ENCODE measurements around the gene C22orf23.

Gene C22orf23

DNA sequence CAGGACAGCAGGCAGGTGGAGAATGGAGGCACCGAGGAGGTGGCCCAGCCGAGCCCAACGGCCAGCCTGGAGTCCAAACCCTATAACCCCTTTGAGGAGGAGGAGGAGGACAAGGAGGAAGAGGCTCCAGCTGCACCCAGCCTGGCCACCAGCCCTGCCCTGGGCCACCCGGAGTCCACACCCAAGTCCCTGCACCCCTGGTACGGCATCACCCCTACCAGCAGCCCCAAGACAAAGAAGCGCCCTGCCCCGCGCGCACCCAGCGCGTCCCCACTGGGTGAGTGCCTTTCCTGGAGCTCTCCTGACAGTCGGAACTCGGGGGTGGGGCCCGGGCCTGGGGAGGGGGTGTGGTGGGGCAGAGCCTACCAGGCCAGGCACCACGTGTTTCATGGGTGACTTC, 27.6 kb downstream of the C22orf23 start:
- DNase-seq (ENCODE audit: low read depth in 2 of 2): no peak

DNA sequence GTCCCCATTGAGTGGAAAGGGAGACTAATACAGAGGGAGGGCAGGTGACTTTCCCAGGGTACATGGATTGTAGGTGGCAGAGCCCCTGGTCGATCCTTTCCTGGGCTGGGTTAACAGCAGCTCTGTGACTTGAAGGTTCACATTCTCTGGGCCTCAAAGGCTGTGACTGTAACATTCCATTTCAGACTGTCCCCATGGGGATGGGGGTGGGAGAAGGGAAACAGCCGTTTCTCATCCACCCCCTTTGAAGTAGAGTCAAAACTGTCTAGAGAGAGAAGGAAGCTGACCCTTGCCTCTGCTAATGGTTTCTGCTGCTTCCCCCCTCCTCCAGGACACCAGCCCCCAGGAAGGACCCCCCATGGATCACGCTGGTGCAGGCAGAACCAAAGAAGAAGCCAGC, 28.1 kb downstream of the C22orf23 start:
- DNase-seq (ENCODE audit: low read depth in 2 of 2): no peak

DNA sequence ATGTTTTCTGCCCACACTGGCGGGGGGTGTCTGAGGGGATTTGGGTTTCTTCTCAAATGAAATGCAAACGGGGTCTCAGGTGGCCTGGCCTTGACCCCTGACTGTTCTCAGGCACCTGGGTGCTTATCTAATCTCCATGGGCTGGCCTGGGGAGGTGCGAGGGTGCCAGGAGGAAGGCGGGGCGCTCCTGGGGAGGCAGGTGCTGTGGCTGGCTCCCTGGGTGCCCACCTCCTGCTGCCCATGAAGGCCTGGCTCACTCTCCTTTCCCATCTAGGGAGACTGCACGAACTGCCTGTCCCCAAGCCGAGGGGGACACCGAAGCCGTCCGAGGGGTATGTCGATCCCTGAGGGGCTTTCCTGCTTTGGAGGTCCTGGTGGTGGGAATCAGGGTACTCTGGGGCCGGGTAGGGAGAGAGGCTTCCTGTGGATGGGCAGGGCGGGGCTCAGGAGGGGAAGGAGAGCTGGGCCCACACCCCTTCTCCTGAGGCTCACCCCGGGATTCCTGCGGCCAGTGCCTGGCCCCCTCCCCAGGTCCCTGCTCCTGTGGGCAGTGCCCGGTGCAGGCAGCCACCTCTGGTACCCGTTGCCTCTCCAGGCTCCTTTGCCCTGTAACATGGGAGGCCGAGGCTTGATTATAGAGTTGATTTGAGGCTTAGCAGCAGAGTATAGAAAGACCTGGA, 28.9 kb downstream of the C22orf23 start:
- DNase-seq (ENCODE audit: low read depth in 2 of 2): no peak

DNA sequence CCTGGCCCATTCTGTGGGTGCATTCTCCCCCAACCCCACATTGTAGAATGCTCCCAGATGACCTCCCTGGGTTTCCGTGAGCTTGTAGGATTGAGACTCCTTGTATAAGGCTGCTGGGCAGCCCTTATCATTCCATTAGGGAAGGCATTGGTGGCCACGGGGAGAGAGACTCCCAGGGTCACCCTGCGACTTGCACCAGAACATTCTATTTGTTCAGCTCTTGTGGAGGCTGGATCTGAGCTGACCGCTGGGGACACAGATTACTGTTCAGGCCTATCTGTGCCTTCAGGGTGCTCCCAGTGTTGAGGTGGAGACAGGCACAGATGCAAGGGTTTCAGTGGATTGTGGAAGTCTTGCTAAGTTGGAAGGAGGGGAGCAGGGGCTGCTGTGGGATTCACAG, 29.5 kb downstream of the C22orf23 start:
- no peak for DNase-seq (ENCODE audit: low read depth in 2 of 2)

DNA sequence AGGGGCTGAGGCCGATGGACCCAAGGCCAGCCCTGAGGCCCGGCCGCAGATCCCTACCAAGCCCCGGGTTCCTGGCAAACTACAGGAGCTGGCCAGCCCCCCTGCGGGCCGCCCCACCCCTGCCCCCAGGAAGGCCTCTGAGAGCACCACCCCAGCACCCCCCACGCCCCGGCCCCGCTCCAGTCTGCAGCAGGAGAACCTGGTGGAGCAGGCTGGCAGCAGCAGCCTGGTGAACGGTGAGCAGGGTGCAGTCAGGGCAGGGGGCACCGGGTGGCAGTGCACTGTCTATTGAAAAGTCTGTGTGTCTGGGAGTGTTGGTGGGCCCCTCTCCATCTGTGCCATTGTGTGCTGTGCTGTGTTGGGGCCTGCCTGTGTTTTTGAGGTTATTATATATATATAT, 31.2 kb downstream of the C22orf23 start:
- DNase-seq (ENCODE audit: low read depth in 2 of 2): no peak

- no peak for DNase-seq (ENCODE audit: low read depth in 2 of 2)
Observed at GRCh38 chr22:37920126-37920525, 33.3 kb downstream of the C22orf23 start.

DNA sequence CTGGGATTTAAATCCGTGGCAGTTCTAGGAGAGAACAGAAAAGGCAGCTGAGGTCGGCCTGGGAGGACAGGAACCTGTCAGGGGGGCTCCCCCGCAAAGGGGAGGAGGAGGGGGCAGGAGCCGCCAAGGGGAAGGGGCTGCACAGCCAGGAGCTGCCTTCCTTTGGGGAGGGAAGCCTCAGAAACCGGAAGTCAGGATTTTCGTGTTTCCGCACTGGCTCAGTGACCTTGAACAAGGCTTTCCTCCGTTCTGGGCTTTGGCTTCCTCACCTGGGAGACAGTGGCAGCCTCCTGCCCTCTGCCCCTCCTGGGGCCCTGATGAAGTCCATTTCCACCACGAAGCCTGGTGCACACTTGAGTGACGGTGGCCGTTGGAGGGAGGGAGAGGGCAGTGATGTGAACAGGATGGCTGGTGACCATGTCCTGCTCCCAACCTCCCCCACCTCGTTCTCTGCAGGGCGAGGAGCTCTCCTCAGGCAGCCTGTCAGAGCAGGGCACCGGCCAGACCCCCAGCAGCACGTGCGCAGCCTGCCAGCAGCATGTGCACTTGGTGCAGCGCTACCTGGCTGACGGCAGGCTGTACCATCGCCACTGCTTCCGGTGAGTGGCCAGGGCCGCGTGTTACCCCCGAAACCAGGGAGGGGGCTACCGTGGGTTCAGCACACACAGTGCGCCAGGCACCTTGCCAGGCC, 34.7 kb downstream of the C22orf23 start:
- no peak for DNase-seq (ENCODE audit: low read depth in 2 of 2)

- no peak for DNase-seq (ENCODE audit: low read depth in 2 of 2)
Observed at GRCh38 chr22:37917874-37918548, 35.4 kb downstream of the C22orf23 start.

- no peak for DNase-seq (ENCODE audit: low read depth in 2 of 2)
Observed at GRCh38 chr22:37916311-37916710, 37.1 kb downstream of the C22orf23 start.

GRCh38 chr22:37913233-37913721, 40.1 kb downstream of the C22orf23 start:
- DNase-seq (ENCODE audit: low read depth in 2 of 2): no peak

- DNase-seq (ENCODE audit: low read depth in 2 of 2): no peak
Observed at GRCh38 chr22:37912171-37912570, 41.2 kb downstream of the C22orf23 start.

DNA sequence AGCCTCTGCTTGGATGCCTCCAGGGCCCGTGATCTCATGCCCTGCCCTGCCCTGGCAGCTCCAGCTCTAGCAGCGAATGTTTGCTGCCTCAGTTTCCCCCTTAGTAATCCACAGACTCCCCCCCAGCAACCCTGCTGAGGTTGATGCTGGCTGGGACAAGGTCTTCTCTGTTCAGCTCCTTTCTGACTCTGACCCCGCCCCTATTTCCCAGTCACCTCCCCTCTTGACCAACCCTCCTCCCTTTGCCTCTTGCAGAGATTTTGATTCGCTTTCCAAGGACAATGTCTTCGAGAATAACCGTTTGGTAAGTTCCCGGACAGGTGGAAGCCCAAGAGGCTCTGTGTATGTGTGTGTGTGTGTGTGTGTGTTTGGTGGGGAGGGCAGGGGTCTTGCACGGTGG, 41.7 kb downstream of the C22orf23 start:
- DNase-seq (ENCODE audit: low read depth in 2 of 2): no peak

GRCh38 chr22:37910890-37911672, 42.3 kb downstream of the C22orf23 start:
- no peak for DNase-seq (ENCODE audit: low read depth in 2 of 2)

GRCh38 chr22:37909766-37910165, 43.6 kb downstream of the C22orf23 start:
- DNase-seq (ENCODE audit: low read depth in 2 of 2): no peak

- no peak for DNase-seq (ENCODE audit: low read depth in 2 of 2)
Observed at GRCh38 chr22:37907036-37907954, 46.1 kb downstream of the C22orf23 start.

DNA sequence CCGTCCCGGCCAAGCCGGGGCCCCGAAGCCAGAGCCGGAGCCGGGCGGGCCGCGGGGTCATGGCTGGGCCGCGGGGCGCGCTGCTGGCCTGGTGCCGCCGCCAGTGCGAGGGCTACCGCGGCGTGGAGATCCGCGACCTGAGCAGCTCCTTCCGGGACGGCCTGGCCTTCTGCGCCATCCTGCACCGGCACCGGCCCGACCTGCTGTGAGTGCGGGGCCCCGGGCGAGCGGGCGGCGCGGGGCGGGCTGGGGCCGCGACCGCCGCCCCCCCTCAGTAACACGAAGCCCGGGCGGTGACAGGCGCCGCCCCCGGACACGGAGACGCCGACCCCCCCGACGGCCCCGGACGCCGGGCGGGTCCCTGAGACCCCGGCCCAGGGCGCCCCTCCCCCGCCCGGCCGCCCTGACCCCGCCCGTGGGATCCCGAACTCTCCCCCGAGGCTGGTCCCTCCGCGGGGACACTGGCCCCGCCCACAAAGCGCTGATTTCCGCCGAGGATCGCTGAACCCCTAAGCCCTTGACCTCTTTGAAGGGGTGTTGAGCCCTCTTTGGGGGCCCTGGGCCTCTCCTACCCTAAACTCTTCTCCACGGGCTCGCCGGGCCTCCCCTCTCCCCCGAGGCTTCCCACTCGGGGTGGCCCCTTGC, 46.9 kb downstream of the C22orf23 start:
- no peak for DNase-seq (ENCODE audit: low read depth in 2 of 2)

- DNase-seq (ENCODE audit: low read depth in 2 of 2): peak; percentile 44 to 53
Observed at GRCh38 chr22:37905534-37906363, 47.7 kb downstream of the C22orf23 start, which contains the start of gene MICALL1. Gene MICALL1, plus strand, starts transcription at chr22:37906297. Its CDS starts 126 bp downstream, at chr22:37906423.

DNA sequence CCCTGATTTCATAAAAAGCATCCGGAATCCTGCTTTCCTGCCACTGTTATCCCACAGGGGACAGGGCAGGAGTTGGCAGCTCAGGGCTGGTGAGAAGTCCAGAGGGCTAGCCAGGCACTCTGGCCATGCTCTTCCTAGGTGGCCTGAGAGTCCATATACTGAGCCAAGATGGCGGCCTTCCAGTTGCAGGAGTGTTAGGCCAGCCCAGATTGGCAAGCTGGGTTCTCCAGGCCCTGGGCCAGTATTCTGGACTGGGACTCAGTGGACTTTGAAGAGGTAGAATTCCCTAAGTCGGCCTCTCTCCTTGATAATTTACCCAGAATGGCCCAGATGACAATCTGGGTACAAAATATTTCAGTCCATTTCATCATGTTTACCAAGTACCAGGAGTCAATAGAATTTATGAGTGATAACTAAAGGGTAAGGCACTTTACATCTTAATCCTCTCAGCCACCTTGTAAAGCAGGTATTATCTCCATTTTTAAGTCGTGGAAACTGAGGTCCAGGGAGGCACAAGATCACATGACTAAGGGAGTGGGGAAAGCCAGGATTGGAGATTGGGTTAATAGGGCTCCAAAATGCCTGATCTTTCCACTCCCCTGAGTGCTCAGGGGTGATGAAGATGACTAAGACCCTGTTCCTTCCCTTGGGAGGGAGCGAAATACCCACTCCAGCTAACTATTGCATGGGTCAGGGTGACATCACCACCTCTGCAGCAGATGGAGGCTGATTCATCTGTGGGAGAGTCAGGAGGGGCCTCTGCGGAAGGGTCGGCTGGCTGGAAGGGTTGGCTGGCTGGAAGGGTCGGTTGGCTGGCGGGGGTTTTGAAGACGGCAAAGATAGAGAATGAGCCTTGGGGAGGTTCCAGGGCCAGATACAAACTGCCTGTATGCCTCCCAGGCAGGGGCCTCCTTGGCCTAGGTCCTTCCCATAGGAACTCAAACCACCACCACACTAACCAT, 48.5 kb downstream of the C22orf23 start:
- peak in 1 of 2 donors; percentile 21 for DNase-seq (ENCODE audit: low read depth in 2 of 2)
